ELR (cell line): ENCODE data around the gene NSMCE1.
"Not testable (repeated sequence)": the region's sequence is repeated elsewhere in the genome, so short reads cannot be mapped to it uniquely, and the experiment has no call there.

Experiments used
- DNase-seq: peaks from one replicate; pipeline ENCODE4 v3.0.0-alpha.2; 2015; ENCODE audit warnings: low read depth

The NSMCE1 gene

DNA sequence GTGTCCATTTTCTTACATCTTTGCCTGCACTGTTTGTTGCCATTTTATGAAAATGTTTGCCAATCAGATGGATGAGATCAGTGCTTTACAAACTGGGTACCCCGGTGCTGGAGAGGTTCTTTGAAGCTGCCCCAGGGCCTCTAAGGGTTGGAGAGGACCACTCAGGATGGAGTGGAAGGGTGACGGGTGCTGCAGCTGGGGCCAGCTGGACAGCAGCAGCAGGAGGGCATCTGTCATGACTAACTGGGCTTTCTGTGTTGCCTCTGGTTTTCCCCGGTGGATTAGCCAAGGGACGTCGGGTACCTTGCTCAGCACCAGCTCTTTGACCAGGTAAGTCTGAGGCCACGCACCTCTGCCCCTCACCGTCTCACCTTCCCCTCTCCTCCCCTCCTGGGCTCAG is 52.9 kb downstream of the NSMCE1 start:
- DNase-seq, result no peak

DNA sequence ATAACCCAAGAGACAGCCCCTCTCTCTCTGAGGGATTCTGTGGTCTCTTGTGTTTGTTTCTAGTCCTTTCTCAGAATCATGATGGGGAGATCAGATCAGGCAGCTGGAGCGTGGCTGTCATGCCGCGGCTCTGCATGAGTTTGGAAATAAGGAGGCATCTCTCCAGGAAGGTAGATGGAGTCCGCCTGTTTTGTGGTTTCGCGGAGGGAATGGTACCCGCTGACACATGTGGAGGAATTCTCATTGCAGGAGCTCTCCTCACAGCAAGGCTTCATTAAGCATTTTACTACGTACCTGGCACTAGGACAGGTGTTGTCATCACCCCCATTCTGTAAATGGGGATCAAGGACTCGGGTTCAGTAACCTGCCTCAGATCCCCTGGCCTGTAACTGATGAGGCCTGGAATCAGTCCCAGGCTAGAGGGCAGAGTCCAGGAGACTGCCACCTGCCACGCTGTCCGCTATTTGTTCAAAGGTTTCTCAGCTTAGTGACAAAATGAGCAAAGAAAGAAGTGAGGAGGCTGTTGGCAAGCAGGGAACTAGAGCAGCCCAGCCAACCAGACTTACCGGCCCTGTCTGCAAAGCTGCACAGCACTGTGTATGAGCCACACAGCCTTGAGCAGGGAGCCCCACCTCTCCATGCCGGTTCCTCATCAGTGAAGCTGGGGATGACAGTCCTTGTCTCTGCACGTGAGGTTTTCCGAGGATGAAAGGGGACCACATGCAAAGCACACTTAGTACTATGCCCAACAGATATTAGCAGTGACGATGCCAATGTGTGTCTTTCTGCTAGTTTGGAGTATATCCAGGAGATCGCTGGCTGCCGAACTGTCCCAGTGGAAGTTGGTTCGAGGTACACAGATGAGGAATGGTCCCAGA is 54.2 kb downstream of the NSMCE1 start:
- no peak for DNase-seq

GRCh38 chr16:27211026-27211425 is 57.5 kb downstream of the NSMCE1 start:
- no peak for DNase-seq

DNA sequence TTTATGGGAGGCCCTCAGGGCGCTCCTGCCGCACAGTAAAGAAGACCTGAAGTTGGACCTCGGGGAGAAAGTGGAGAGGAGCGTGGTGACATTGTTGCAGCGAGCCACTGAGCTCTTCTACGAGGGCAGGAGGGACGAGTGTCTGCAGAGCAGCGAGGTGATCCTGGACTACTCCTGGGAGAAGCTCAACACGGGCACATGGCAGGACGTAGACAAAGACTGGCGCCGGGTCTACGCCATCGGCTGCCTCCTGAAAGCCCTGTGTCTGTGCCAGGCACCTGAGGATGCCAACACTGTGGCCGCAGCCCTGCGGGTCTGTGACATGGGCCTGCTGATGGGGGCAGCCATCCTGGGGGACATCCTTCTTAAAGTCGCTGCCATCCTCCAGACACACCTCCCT is 58.4 kb downstream of the NSMCE1 start:
- DNase-seq, result no peak

DNA sequence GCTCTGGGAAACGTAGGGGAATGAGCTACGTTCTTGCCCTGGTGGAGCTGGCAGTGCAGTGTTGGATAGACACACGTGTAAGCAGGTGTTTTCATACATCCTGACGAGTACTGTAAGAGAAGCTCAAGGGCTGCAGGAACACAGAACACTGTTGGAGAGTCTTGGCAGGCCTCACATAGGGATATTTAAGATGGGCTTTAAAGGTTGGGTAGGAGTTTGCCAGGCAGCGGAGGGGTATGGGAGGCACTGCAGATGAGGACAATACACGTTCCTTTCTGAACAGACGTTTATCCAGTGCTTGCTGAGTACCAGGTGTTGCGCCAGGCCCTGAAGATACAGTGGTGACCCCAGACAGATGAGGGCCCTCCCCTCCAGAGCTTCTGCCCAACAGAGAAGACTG is 59.0 kb downstream of the NSMCE1 start:
- no peak for DNase-seq

GRCh38 chr16:27208796-27209195 is 59.8 kb downstream of the NSMCE1 start:
- no peak for DNase-seq

DNA sequence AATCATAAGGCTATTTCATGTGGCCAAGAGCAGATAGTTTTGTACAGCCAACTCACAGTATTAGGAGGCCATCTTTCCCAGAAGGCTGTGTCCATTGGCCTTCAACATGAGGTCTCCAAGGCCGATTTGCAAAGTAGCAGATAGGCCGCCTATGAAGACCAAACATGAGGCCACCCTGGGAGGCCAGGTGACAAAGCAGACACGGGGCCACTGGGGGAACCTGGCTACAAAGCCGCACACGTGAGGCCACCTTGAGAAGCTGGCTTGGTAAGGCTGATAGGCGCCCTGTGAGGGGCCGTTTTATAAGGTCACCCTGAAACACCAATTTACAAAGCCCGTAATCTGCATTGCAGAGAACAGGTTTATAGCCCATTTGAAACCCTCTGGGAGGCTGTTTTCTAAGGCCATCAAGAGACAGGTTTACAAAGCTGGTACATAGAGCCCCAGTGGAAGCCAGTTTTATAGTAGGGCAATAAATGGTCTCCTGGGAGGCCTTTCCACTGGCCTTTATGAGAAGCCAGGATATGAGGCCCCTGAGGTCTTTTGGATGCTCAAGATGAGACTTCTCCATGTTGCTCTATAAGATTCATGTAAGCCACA is 60.4 kb downstream of the NSMCE1 start:
- no peak for DNase-seq

GRCh38 chr16:27207121-27207520 is 61.5 kb downstream of the NSMCE1 start:
- not testable (repeated sequence) for DNase-seq

DNA sequence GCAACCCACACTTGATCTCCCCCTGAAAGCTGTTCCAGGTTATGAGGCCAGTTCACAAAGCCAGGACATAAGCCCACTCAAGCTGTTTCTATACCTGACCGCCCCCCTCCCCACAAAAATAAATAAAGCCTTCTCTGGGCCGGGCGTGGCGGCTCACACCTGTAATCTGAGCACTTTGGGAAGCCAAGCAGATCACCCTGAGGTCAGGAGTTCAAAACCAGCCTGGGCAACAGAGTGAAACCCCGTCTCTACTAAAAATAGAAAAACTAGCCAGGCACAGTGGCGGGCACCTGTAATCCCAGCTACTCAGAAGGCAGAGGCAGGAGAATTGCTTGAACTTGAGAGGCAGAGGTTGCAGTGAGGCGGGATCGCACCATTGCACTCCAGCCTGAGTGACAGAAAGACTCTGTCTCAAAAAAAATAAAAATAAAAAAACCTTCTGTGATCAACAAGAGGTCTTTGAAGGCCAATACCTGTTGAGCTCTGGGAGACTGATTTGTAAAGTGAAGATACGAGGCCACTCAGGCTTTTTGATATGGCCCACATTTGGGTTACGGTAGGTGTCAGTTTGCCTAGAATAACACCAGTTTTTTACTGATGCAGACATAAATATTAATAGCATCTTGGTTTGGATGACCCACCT is 63.0 kb downstream of the NSMCE1 start:
- DNase-seq, result no peak

DNA sequence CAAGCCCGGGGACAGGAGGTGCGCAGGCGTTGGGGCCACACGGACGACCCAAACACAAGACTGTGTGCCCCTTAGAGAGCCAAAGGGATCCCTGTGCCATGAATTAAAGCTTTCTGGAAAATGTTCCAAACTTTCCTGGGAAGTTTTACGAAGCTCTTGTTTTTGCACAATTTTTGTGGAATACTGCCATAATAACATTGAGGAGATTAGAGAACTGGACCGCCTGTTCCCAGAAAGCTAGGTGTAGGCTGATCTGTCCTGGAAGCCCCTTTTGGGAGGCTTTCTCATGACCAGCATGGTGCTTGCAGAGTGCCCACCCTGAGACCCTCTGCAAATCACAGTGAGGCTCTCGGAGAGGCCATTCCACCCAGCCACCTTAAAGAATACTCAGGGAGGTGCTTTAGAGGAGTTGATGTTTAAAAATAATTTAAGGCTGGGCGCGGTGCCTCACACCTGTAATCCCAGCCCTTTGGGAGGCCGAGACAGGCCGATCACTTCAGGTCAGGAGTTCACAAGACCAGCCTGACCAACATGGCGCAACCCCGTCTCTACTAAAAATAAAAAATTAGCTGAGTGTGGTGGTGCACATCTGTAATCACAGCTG is 64.2 kb downstream of the NSMCE1 start:
- DNase-seq, result no peak

DNA sequence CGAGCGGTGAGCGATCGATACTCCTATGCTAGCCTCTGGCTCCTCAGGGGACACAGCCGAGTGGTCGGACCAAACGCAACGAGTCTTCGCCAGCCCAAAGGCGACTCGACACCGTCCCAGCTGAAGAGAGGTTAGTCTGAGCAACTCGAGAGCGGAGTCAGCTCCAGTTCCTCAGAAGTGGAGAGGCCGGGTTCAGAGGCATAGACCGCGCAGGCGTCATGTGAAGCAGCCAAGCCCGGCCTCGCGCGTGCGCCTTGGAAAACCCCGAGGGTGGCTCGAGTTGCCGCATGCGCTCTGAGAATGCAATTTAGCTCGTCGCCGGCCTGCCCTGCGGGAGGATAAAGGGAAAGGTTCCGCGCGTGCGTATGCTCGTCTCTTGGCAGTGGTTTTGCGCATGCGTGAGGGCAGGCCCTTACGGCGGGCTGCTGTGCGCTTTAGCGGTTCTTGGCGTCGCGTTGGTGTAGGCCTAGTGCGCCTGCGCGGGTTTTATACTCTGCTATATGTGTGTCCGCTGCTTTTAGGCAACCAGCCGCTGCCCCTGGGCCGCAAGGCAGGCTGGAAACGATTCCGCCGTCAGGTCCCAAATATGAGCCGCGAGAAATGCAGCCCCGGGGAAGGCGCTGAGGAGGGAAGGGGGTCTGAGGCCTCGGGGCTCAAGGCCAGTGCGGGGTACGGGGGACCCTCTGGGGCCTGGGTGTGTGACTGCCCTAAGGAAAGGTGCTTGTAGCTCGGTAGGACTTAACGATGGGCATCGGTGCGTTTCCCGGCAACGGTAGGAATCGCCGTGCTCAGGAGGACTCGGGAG is 64.9 kb downstream of the NSMCE1 start, which contains the start of gene KDM8:
TSS of gene KDM8 (plus strand) at position 20 of the 805 bp plus-strand sequence. CDS start 6,598 bp downstream, outside the sequence.
- DNase-seq, result peak; percentile 99

- DNase-seq, result peak; percentile 92
These were observed 65.6 kb downstream of the NSMCE1 start for GRCh38 chr16:27202923-27203506.

- not testable (repeated sequence) for DNase-seq
These were observed 67.7 kb downstream of the NSMCE1 start for GRCh38 chr16:27200914-27201313.

GRCh38 chr16:27199736-27200135 is 68.8 kb downstream of the NSMCE1 start:
- peak; percentile 24 for DNase-seq

DNA sequence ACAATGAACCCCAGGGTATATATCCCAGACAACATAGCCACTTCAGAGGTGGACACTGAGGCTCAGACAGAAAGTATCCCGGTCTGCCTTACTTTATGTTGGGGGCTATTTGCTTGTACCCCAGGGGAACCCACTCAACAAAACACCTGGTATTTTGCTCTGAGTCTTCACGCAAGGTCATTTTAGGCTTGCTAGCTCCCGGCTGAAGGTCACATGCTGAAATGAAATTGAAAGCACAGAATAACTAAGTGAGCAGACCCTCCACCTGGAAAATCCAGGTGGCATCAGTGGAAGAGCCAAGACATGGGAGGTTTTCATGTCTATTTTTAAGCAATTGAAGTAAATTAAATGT is 69.4 kb downstream of the NSMCE1 start:
- no peak for DNase-seq

GRCh38 chr16:27198451-27199234 is 69.9 kb downstream of the NSMCE1 start:
- no peak for DNase-seq

GRCh38 chr16:27197004-27197403 is 71.6 kb downstream of the NSMCE1 start:
- no peak for DNase-seq

DNA sequence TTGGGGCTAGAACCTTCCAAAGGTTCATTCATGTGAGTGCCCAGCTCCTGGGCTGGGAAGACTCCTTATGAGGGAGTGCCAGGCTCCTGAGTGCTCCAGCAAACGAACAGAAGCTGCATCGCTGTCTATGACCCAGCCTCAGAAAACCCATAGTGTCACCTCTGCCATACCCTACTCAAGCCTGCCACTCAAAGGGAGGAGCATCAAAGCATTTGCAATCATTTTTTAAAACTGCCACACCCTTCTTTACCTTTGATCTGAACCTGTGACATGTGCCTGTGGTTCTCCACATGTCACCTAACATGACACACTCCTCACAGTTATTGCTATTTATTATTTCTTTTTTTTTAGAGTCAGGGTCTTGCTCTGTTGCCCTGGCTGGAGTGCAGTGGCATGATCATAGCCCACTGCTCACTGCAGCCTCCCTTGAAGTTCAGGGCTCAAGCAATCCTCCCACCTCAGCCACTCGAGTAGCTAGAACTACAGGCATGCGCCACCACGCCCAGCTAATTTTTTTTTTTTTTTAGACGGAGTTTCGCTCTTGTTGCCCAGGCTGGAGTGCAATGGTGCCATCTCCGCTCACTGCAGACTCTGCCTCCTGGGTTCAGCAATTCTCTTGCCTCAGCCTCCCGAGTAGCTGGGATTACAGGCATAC is 72.5 kb downstream of the NSMCE1 start:
- DNase-seq, result no peak

DNA sequence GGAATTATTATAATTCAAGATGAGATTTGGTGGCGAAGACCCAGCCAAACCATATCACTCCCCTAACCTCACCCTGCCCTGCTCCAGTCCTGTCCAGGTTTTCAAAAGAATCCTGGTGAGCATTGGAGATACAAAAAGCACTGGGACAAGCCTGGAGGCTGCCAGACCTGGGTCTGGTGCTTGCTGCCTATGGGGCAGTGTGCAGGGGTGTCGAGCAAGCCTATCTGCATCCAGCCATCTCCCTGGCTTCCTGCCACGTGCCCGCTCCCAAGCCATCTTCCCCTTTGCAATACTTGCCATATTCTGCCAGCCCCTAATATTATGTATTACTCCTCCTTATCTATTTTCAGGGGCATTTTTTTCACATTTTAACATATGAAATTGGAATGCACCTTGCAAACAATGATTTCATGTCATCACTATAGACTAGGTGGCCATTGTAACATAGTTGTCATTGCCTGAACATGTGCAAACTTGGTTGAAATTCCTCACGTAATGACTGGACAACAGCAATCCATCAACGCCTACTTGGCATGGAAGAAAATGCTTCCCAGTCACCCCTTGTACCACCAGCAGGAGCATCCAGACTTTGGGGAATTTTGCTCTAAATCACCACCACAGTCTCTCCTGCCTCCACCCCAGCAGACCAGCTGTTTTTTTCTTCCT is 73.4 kb downstream of the NSMCE1 start:
- no peak for DNase-seq
